Left ventricle myocardium superior (tissue), 1 donor: ENCODE data around the gene SLIT3. TPM values are rescaled to one million over a fixed set of nuclear protein-coding genes. Genes with fewer than 3 reads are reported as not detected.

Experiments used
- ATAC-seq: fragments of 200-7000 bp; cut with Tn5 transposase; one replicate; pipeline ENCODE4 v1.9.1; 2020; ENCODE audit warnings: mild to moderate bottlenecking, moderate library complexity
- DNase-seq: peaks from one replicate; pipeline ENCODE4 v3.0.0-alpha.2; 2020
- intact Hi-C: fragments of 100-400 bp; cut with micrococcal nuclease; formaldehyde crosslinking; loops from one replicate; pipeline ENCODE4 v1.11.0; 2022
- total RNA-seq: library from RNA; stranded (reverse); fragmentation: NEBNext Ultra II Directional; extraction: Animal tissue kit (Norgen Biotek cat#: 25700); gene quantifications from one replicate; pipeline ENCODE4 v1.2.1, GENCODE V29; 2021
- donor health status: DM: no; HTN: yes; CAD: no; lungs with severe emphysema.

SLIT3 gene
- total RNA-seq, 1 donor from 2014 or later: 8.4 TPM

- ATAC-seq: peak; percentile 87
- intact Hi-C loops: no loop called here
- no peak for DNase-seq
These were observed 478.6 kb downstream of the SLIT3 start for GRCh38 chr5:168822248-168822744.

- DNase-seq (no peak), ATAC-seq (no peak)
These were observed 480.1 kb downstream of the SLIT3 start for GRCh38 chr5:168820874-168821273.

GRCh38 chr5:168819004-168819621 is 481.8 kb downstream of the SLIT3 start:
- no peak for ATAC-seq
- intact Hi-C loops: no loop called here
- DNase-seq: no peak

More at GRCh38 chr5:168820874-168821273, 480.1 kb downstream of the SLIT3 start:
- intact Hi-C loops: no loop called here

- peak; percentile 39 for DNase-seq
- intact Hi-C loops: no loop called here
- peak; percentile 83 for ATAC-seq
These were observed 482.4 kb downstream of the SLIT3 start for GRCh38 chr5:168818558-168818957.

- intact Hi-C loops: no loop called here
- DNase-seq: no peak
- ATAC-seq: no peak
These were observed 483.3 kb downstream of the SLIT3 start for GRCh38 chr5:168817591-168817990.

- DNase-seq: no peak
- intact Hi-C loops: no loop called here
- ATAC-seq: no peak
These were observed 484.3 kb downstream of the SLIT3 start for GRCh38 chr5:168816661-168817060.

- ATAC-seq (peak; percentile 81), DNase-seq (peak; percentile 30)
- intact Hi-C loops: no loop called here
These were observed 487.6 kb downstream of the SLIT3 start for GRCh38 chr5:168813184-168813968.

- no peak for ATAC-seq
- intact Hi-C loops: no loop called here
These were observed 490.3 kb downstream of the SLIT3 start for GRCh38 chr5:168810641-168811040.

GRCh38 chr5:168809218-168809617 is 491.7 kb downstream of the SLIT3 start:
- DNase-seq: peak; percentile 55
- intact Hi-C loops: no loop called here
- peak; percentile 53 for ATAC-seq

More at GRCh38 chr5:168810641-168811040, 490.3 kb downstream of the SLIT3 start:
- no peak for DNase-seq

GRCh38 chr5:168808051-168808616 is 492.8 kb downstream of the SLIT3 start:
- intact Hi-C loops: no loop called here
- no peak for DNase-seq
- no peak for ATAC-seq

GRCh38 chr5:168807287-168807686 is 493.7 kb downstream of the SLIT3 start:
- intact Hi-C loops: no loop called here
- ATAC-seq (no peak), DNase-seq (no peak)

- ATAC-seq (no peak), DNase-seq (no peak)
- intact Hi-C loops: no loop called here
These were observed 497.4 kb downstream of the SLIT3 start for GRCh38 chr5:168803541-168803940.

GRCh38 chr5:168802337-168802736 is 498.6 kb downstream of the SLIT3 start:
- intact Hi-C loops: no loop called here
- ATAC-seq (no peak), DNase-seq (no peak)

GRCh38 chr5:168801567-168801966 is 499.4 kb downstream of the SLIT3 start:
- ATAC-seq (no peak), DNase-seq (no peak)
- intact Hi-C loops: no loop called here

- intact Hi-C loops: no loop called here
- DNase-seq: no peak
- no peak for ATAC-seq
These were observed 500.2 kb downstream of the SLIT3 start for GRCh38 chr5:168800701-168801100.

- no peak for ATAC-seq
- intact Hi-C loops: no loop called here
These were observed 502.6 kb downstream of the SLIT3 start for GRCh38 chr5:168798065-168799023.

GRCh38 chr5:168796593-168797580 is 504.1 kb downstream of the SLIT3 start:
- ATAC-seq (no peak), DNase-seq (no peak)
- intact Hi-C loops: no loop called here

More at GRCh38 chr5:168798065-168799023, 502.6 kb downstream of the SLIT3 start:
- no peak for DNase-seq

GRCh38 chr5:168796000-168796399 is 504.9 kb downstream of the SLIT3 start:
- ATAC-seq: no peak
- DNase-seq: no peak
- intact Hi-C loops: no loop called here
